GM23248 (cell line): ENCODE measurements around the gene EIF2B5.

Experiments used
- EZH2 ChIP-seq: fragments of 200-600 bp; sonication (generic); IDR thresholded peaks from 2 replicates; pipeline ENCODE4 v1.6.1; 2018; ENCODE audit warnings: antibody characterized with exemption, mild to moderate bottlenecking; ENCODE audit not compliant: insufficient read depth, poor library complexity, severe bottlenecking
- EZH2phosphoT487 ChIP-seq: fragments of 200-600 bp; sonication (generic); IDR thresholded peaks from 2 replicates; pipeline ENCODE4 v1.6.1; 2018; ENCODE audit warnings: antibody characterized with exemption, moderate library complexity, mild to moderate bottlenecking, low read depth; ENCODE audit not compliant: insufficient read depth

GRCh38 chr3:184157206-184157605 lies 22.0 kb downstream of the EIF2B5 start:
- TF ChIP-seq EZH2 (no peak), EZH2phosphoT487 (no peak)
